Stimulated activated CD4-positive, alpha-beta T cell treated with anti-CD3 and anti-CD28 coated beads, TNF-alpha, amount 100 ng/mL, for 48 hours (primary cell): ENCODE results near the gene WDFY4.
"Not testable (repeated sequence)": the region's sequence is repeated elsewhere in the genome, so short reads cannot be mapped to it uniquely, and the experiment has no call there.

ENCODE experiments used
- DNase-seq, 3 donors: peaks; one replicate each; pipeline ENCODE4 v3.0.0-alpha.2; 2020; ENCODE audit warnings: low read depth in 3 of 3

WDFY4 gene

GRCh38 chr10:48684792-48685623 lies at the start of gene WDFY4:
Gene WDFY4 (plus strand): TSS chr10:48684873. CDS start chr10:48709733, 24,860 bp downstream.
- no peak for DNase-seq

- DNase-seq, result no peak
These were observed 49.6 kb upstream of the WDFY4 start for GRCh38 chr10:48634984-48635557.

DNA sequence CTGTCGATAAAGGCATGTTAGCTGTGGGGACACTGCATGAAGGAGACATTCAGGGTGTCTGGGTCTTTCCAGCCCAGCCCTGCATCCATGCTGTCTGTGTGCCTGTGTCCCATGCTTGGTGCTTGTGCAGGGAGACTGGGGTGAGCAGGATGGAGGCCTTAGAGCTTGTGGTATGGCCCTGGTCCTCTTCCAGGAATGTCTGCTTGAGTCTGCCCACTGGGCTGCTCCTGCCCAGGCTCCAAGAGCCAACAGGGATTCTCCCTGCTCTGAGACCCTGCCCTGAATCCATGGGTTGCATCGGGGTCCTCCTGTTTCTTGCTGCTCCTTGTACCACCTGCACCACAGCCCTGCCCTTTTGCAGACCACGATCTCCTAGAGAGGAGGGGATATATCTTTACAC lies 48.4 kb upstream of the WDFY4 start:
- no peak for DNase-seq

DNA sequence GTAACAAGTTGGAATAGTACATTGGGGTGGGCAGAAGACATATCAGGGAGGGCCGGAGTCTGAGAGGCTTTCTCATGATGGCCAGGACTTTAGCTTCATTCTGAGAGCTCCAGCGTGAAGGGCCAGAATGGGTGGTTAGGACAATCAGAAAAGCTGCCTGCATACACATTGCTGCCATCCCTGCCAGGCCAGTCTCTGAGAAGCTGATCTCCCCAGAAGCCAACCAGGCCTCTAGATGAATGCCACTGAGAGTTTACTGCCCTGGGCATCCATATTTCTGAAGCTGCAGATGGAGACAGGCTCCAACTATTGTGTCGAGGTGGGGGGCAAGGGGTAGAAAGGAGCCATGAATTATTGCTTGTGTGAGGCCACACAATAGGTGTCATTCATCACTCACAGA lies 47.8 kb upstream of the WDFY4 start:
- no peak for DNase-seq

DNA sequence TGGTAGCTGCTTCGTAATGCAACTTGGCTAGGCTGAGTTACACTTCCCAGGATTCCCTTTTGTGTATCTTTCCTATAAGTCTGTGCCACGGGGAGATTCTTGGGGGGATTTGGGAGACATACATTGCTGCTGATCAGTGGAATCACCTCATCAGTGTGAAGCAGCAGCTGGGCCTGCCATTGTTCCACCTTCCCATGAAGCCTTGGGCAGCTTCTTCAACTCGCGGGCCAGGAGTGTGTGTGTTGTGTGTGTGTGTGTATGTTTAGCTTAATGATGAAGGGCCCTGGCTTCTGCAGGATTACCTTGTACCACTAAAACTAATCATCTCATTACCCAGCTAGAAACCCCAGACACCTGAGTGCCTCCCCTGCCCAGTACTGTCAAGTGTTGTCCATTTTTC lies 46.5 kb upstream of the WDFY4 start:
- DNase-seq, result no peak

DNA sequence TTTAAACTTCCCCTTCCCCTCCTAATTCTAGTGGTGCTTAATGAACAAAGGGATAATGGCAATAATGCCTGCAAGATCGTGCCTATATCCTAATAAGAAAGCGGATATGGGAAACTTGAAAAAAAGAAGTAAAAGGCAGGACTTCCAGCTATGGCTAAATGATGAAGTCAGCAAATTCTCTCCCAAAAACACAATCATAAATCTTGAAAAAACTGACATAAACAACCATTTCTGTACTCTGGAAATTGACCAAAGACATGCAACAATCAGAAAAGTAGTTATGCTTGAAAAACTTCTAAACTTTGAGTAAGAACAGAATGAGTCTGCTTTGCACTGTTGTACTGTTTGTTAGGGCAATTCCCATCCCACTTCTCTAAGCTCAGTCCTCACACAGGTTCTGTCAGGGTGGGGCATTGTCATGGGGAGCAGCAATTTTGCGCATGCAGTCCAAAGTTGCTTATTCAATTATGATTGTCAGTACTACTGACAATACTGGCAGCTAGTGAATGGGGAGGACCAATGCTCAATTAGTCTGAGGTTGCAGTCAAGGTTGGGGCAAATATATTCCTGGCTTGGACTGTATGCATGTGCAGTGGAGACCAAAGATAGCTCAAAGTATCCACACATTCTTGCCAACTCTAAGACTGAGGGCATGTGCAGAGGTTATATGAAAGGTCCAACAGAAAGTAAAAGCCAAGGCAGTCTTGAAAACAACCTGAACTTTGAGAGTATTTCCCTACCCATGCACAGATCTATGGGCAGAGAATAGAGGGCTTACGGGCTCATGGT lies 45.7 kb upstream of the WDFY4 start:
- no peak for DNase-seq

- no peak for DNase-seq
These were observed 45.0 kb upstream of the WDFY4 start for GRCh38 chr10:48639632-48640031.

DNA sequence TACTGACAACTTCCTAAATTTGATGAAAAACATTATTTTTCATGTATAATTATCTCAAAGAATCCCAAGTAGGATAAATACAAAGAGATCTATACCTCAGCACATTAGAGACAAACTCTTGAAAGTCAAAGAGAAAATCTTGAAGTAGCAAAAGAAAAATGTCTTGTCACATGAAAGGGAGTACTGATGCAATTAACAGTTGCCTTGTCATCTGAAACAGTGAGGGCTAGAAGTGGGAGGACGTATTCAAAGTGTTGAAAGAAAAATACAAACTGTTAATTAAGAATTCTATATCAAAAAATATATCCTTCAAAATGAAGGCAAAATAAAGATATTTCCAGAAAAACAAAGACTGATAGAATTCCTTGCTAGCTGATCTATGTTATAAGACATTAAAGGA lies 44.3 kb upstream of the WDFY4 start:
- DNase-seq, result no peak

DNA sequence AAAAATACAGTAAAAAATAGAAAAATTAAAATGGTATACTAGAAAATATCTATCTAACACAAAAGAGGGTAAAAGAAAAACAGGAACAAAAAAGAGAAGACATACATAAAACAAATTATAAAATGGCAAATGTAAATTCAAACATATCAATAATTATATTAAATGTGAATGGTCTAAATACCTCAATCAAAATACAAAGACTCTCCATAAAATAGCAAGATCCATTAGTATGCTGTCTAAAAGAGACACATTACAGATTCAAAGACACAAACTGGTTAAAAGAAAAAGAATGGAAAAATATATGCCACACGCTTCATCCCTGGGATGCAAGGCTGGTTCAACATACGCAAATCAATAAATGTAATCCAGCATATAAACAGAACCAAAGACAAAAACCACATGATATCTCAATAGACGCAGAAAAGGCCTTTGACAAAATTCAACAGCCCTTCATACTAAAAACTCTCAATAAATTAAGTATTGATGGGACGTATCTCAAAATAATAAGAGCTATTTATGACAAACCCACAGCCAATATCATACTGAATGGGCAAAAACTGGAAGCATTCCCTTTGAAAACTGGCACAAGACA lies 43.5 kb upstream of the WDFY4 start:
- not testable (repeated sequence) for DNase-seq

- DNase-seq, result no peak
These were observed 39.1 kb upstream of the WDFY4 start for GRCh38 chr10:48645600-48645999.

DNA sequence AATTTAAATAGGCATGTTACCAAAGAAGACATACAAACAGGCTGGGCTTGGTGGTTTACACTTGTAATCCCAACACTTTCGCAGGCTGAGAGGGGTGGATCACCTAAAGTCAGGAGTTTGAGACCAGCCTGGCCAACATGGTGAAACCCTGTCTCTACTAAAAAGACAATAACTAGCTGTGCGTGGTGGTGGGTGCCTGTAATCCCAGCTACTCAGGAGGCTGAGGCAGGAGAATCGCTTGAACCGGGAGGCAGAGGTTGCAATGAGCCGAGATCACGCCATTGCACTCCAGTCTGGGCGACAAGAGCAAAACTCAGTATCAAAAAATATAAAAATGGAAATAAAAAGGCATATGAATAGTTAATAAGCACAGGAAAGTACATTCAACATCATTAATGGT lies 37.6 kb upstream of the WDFY4 start:
- DNase-seq, result not testable (repeated sequence)

- no peak for DNase-seq
These were observed 36.3 kb upstream of the WDFY4 start for GRCh38 chr10:48648172-48648942.

GRCh38 chr10:48649349-48649944 lies 35.2 kb upstream of the WDFY4 start:
- no peak for DNase-seq

DNA sequence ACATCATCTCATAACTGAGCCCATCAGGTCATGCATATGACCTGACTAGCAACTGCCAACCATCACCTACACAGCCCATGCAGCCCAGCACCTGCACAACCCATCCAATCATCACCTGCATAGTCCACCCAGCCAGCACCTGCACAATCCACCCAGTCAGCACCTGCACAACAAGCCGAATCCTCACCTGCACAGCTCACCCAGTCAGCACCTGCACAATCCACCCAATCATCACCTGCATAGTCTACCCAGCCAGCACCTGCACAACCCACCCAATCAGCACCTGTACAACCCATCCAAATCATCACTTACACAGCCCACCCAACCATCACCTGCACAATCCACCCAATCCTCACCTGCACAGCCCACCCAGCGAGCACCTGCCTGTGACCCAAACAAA lies 33.4 kb upstream of the WDFY4 start:
- DNase-seq, result no peak

DNA sequence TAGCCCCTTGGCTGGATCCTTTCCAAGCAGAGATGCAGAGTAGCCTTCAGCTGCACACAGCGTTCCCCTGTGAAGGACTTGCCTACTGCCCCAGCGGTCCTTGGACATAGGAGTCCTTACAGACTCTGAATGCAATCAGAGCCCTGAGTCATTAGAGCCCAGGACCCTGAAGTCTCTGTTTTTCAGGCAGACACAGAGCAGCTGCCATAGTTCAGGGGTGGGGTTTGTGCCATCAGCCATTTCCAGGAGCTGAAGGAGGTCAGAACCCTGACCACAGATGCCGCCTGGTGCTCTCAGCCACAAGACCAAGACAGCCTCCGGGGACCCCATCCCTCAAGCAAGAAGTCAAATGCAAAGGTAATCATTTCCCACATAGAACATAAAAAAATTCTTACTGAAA lies 32.8 kb upstream of the WDFY4 start:
- DNase-seq, result no peak

- DNase-seq, result no peak
These were observed 32.3 kb upstream of the WDFY4 start for GRCh38 chr10:48652344-48652743.

DNA sequence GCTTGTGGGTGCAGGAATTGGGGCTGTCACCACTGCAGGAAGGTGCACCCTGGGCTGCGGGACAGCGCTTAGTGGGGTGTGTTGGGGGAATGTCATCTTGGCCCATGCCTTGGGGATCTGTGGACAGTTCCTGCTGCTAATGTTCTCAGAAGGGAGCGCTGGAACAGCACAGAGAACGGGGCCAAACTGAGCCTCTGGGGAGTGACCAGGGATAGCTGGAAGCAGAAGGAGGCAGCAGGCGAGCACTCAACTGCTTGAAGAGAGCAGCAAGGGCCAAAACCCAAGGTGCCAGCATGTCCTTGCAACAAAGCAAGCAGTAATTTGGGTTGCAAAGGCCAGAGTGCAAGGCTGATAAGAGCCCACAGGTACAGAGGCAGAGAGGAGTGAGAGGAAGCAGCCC lies 31.3 kb upstream of the WDFY4 start:
- no peak for DNase-seq

DNA sequence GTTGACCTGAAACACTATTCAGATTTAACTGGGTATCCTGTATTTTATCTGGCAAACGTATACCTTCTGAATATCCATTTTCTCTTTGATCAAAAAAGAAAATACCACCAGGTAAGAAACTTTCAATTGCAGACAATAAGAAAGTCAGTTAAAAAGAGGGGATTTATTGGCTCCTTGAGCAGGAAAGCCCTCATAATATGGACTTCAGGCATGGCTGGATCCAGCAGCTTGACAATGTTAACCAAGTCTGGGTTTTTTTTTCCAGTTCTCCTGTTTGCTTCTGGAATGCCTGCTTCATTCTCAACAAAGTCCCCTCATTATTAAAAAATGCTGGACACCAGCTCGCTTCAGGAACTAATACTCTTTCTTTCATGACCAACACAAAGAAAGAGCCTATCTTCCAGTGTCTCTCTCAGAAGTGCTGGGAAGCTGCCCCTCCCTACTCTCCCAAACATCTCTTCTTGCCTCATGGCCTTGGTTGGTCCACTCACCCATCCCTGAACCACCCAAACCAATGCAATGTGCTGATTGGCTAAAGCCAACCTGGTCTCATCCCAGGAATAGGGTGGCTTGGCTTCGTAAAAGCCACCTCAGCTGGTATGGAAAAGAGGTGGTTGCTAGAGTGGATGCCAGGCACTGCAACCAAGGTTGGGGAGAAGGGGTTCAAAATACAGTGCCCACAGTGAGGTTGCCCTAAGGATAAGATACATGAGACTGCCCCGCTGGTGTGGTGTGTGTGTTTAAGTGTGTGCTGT lies 30.6 kb upstream of the WDFY4 start:
- no peak for DNase-seq

- no peak for DNase-seq
These were observed 29.0 kb upstream of the WDFY4 start for GRCh38 chr10:48655411-48656240.
